HG03159 (cell line): ENCODE results near the gene PRKG1.
"Not testable (repeated sequence)": the region's sequence is repeated elsewhere in the genome, so short reads cannot be mapped to it uniquely, and the experiment has no call there.

Experiments used
- ATAC-seq: cut with Tn5 transposase; IDR thresholded peaks from one replicate; pipeline ENCODE4 v1.9.1; 2021; ENCODE audit warnings: mild to moderate bottlenecking, moderate library complexity; ENCODE audit not compliant: unreplicated experiment

The PRKG1 gene

DNA sequence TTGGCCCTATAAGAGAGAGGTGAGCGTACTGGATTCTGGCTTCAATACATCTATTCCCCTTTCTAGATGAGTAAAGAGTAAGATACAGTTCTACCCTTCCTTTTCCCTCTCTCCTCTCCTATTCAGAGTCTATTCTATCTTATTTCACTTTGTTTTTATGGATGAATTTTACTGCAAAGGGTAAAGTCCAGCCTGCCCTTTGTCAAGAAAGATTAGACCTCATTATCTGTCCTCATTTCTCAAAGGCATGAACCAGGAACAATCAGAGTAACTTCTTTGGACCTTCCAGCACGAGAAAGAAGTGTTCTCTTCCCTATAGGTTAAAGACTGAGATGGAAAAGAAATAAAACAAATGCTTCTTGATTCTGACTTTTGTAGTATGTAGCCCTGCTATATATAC is 239.0 kb downstream of the PRKG1 start:
- no peak for ATAC-seq

DNA sequence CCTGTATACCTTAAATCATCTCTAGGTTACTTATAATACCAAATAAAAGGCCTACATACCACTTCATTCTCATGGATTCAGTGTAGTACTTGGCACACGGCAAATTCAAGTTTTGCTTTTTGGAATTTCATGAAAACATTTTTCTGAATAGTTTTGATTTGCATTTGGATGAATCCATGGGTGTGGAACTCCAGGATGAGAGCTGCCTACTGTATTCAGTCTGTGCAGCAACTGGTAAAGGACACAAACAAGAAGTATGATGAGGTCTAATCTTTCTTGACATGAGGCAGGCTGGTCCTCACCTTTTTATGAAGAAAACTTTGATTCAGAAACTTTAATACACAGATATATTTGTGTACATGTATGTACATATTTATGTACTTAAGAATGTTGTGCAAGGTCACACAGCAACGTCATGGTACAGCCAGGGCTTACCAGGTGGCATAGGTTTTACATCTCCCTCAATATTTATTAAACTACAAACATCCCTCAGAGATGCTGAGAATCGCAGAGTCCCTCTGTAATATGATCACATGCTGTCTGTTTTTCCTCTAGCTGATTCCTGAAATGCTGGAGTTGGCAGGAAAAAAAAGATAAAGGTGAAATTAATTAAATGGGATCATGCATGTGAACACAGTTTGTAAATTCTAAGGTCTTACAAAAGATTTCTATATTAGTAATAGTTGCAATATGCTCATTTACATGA is 239.6 kb downstream of the PRKG1 start:
- ATAC-seq = no peak

DNA sequence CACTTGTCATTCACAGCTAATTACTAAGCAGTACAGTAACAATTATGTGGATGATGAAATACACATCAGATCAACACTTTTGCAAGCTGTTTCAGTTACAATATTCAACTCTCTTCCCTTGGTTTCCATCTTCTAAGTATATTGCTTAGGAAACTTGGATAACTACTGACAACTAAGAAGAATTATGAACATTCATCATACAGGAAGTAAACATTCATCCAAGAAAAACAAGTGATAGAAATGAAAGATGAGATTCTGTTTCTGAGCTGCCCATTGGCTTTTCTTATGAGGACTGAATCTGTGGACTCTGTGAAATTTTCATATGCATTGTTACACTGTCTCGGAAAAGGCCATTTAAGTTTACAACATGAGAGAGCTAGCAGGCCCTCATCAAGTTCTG is 240.2 kb downstream of the PRKG1 start:
- ATAC-seq = no peak

DNA sequence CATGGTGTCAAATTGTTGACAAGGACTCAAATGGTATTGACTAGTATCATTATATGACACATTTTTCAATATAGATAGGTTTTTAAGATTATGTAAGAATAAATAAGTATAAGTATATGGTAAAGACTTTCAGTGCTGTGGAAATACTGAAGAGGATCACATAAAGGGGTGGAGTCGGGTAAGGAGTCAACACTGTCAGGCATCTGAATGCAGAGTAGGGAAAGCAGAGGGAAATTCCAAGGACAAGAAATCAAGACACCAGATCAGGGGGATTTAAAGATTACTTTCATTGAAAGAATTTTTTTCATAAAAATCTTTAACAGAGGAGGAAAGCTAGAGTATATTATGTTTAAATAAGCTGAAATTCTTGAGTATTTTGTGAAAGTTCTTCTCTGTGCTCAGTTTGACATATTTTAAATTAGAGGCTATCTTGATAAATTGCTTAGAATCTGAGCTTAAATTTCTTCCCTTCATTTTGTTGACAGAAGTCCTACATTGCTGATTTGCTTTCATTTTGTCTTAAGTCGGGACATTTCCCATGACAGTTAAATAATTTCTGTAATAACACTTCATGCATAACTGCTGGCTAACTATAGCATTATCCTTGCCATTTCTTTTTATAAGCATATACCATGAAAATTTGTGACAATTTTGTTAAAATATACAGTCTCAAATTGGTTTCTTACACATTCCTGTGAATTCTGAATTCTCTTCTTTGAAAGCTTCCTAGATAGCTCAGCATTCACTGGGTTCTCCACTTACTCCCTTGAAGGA is 244.3 kb downstream of the PRKG1 start:
- no peak for ATAC-seq

DNA sequence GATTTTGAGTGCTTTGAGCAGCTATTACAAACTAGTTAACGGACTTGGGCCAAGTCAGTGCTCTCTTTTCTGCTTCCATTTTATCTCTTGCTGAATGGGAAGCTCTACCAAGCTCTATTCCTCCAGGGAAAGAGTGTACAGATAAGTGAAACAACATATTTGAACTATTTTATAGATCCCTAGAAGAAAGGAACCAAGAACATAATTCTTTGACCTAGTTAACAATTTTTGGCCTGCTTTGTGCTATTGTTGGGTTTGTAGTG is 244.8 kb downstream of the PRKG1 start:
- no peak for ATAC-seq

DNA sequence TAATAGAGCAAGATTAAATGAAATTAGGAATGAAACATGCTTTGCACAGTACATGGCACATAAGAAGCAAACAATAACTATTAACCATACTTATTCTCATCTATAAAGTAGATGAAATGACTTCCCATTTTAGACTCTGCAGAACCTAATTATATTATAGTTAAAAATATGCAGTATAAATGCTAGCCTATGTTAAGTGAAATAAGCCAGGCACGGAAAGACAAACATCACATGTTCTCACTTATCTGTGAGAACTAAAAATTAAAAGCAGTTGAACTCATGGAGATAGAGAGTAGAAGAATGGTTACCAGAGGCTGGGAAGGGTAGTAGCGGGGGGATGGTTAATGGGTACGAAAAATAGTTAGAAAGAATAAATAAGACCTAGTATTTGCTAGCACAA is 247.0 kb downstream of the PRKG1 start:
- ATAC-seq = no peak

DNA sequence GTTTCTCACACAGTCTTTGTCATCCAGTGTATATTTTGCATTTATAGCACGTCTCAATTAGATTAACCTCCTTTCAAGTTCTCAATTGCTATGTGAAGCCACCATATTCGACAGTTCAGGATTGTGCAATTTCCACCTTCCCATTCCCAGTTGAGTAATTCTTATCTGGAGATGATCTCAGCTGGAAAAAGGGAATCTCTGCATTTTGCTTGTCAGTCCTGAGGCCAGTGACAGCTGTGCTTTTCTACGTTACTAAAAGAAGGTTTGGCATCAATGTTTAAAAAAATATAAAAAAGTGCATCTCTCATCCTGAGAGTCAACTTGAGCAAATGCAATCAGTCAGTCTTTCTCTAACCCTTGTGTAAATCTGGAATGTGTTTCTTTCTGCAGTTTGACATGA is 247.7 kb downstream of the PRKG1 start:
- ATAC-seq = no peak

DNA sequence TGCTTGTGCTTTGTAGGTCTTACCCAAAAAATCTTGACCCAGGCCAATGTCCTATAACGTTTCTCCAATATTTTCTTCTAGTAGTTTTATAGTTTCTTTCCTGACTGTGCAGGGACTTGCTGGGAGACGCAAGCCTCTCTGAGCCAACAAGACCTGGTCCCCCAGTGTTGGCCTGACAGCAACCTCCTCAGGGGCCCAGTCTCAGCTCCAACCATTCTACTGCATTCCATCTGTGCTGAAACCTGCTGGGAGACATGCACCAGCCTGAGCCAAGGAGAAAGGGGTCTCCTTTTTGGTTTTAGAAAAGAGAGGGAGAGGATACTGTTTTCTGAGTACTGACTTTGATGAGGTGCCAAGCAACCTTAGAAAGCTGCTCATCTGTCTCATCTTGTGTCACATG is 251.4 kb downstream of the PRKG1 start:
- ATAC-seq = no peak

DNA sequence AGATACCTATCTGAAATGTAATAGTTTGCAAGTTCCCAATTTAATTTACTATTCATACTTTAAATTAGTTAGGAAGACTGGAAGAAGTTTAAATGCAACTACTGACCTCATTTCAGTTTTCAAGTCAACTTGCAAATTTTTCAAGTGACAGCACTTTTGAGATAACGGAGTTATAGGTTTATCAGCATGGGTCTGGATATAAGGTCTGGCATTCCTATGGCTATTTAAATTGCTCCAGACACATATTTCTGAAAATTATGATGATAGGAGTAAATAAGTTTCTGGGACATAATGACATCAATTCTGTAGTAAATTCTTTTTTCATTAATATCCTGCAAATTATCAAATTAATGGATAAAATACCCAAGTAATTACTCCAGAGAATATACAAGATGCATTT is 251.9 kb downstream of the PRKG1 start:
- ATAC-seq = no peak

DNA sequence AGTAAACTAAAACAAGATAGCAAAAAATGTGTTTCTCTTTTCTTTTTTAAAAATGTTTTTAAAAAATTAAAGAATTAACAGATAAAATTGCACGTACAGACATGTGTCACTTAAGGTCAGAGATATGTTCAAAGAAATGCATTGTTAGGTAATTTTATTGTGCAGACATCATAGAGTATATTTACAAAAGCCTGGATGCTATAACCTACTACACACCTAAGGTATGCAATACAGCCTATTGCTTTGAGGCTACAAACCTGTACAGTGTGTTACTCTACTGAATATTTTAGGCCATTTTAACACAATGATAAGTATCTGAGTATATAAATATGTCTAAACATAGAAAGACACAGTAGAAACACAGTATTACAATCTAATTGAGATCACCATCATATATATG is 253.1 kb downstream of the PRKG1 start:
- no peak for ATAC-seq

DNA sequence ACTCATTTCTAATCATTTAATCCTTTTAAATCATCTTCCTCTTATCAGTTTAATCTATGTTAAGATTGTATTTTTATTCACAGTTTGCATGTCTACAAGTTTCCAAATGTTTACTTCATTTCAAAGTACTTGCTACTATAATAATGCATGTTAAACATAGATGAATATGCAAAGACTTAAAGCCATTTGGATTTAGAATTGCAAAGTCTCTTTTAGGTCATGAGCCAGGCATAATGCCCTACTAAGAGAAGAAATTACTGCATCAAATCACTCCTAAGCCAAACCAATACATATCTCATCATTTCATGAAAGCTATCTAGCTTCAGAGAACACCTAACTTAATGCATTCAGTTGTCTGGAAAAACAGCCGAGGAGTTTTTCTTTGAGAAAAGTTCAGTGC is 266.1 kb downstream of the PRKG1 start:
- ATAC-seq = no peak

DNA sequence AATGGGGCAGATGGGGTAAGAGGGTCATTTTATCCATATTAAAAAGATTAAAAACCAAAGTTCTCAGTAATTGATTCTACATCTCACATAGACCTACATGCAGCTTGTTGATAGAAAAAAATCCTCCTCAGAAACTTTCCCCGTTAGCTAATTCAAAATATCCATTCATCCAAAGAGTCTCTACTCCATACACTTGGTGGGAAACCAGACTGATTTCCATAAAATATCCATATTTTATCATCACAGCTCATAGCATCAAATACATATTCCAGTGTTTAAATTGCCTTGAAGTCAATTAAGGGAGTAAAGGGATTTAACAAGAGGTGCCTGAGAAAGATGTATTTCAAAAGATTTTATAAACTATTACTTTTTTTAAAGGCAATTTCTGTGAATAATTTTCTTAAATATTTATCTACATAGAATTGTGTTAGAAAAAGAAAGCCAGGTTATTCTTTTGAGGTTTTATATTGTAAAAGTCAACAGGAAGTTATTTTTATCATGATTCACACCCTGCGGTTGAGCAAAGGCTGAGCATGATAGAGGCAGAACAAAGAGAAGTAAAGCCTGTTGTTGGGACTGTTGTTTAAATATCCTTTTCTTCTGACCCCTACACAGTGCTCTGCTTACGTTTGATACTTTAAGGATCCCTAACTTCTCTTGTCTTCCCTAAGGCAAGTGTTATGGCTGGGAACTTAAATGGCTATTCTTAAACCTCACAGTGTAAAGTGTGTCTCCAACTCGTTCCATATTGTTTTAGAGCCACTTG is 266.7 kb downstream of the PRKG1 start:
- no peak for ATAC-seq

DNA sequence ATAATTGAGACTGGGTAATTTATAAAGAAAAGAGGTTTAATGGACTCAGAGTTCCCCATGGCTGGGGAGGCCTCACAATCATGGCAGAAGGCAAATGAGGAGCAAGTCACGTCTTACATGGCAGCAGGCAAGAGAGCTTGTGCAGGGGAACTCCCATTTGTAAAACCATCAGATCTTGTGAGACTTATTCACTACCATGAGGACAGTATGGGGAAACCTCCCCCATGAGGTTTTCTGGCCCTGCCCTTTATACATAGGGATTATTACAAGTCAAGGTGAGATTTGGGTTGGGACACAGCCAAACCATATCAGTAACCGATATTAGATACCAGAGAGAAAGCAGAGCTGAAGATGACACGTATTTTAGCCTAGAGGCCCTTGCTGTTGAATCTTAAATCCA is 267.5 kb downstream of the PRKG1 start:
- ATAC-seq = not testable (repeated sequence)

DNA sequence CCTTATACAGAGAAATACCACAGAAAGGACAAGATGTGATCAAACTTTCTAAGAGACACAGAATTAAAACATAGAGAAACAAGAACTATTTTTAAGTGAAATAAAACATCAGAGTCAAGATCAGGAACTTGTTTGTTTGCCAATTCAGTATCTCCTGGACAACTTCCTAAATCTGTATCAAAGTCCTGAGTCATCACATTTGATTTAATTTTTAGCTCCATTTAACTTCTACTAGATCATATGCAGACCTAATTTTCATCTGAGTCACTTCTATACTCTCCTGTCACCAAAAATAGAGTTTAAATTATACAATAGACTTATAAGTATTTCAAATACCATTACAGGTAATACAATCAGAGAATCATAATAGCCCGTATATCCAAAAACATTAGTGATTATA is 268.1 kb downstream of the PRKG1 start:
- ATAC-seq = no peak

DNA sequence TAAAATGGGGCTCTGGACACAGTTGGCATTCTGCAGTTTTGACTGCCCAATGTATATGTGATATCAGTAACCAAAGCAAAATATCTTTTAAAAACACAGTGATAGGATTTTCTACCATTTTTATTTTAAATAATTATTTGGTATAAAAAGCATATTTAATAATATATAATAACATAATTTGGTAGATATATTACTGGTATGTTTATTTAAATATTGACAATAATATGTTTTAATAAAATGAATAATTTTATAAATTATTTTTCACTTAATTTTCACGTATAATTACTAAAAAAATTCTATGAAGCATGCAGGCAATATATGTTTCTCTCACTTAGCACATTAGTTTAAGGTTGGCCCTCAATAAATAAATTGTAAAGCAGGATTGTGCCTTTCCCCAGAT is 269.1 kb downstream of the PRKG1 start:
- no peak for ATAC-seq

DNA sequence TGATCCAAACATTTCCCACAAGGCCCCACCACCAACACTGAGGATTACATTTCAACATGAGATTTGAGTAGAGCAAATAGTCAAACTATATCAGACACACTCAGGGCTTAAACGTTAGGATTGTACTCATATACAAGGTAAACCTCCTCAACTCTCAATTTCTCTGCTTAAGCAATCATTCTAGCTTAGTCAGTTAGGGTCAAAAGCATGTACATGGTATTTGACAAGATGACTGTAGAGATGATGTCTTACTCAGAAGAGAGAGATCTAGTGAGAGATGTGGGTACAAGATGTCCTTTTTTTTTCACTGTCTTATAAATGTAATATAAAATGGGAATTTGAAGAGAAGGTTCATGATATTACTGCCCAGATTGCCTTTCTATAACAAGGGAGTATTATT is 270.1 kb downstream of the PRKG1 start:
- ATAC-seq = no peak

DNA sequence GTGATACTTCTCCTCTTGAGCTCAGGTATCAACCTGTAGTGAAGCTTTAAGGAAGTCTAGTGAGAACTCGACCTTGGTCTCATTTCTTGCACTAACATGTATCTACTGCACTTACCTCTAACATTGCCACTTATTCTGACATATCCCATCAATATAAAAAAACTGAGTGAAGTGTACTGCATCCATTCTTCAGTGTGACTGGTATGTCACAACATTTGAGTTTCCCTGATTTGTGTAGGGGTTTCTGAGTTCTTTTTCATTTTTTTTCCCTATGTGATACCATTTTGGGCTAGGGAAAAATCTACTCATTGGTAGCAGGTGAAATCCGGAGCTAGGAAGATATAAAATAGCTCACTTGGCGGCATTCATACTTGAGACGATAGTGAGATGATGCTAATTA is 274.3 kb downstream of the PRKG1 start:
- no peak for ATAC-seq

DNA sequence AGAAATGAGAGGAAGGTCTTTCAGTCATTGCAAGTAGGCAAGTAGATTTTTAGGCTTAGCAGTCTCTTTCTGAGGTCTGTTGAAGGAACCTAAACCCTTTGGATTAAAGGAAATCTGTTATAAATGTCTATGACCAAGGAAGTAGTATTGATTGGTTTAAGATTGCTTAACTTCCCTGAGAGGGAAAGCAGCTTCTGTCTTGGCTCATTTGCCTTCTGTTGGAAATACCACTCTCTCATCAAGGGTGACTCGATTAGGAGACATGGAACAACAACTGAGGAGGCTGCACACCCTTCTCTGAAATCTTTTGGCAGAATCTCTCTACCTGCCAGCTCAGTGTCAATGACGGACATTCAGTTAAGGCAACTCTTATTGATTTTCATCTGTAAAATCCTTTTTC is 282.9 kb downstream of the PRKG1 start:
- no peak for ATAC-seq

DNA sequence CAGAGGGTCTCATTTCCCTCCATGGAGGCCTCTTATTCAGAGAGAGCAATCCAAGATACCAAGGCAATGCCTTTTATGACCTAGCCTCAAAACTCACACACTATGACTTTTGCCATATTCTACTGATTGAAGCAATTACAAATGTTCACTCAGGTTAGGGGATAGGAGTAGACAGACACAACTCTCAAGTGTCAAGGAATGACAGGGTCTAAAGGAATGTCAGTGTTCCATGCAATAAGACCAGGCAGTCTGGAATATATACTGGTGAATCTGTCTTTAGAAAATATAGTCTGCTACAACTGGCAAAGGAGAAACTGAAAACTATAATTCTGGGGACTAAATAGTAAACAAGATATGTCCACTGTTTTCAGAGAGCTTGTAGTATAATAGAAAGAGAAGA is 283.9 kb downstream of the PRKG1 start:
- no peak for ATAC-seq

DNA sequence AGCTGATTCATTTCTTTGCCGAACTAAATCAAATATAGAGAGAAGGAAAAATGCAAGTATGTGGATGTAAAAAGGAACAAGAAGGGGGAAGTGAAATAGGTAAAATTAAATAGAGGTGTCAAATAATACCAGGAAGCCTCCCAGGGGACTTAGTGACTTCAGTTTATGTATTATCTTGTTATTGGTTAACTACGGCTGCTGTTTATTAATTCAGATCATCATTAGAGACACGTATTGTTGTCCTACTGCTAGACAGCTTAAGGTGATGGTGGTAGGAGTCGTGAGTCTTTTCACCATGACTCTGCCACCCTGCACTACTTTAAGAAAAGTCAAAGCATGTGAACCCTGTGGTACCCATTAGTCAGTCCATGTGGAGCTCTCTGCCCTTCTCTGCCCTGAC is 289.1 kb downstream of the PRKG1 start:
- ATAC-seq = no peak

DNA sequence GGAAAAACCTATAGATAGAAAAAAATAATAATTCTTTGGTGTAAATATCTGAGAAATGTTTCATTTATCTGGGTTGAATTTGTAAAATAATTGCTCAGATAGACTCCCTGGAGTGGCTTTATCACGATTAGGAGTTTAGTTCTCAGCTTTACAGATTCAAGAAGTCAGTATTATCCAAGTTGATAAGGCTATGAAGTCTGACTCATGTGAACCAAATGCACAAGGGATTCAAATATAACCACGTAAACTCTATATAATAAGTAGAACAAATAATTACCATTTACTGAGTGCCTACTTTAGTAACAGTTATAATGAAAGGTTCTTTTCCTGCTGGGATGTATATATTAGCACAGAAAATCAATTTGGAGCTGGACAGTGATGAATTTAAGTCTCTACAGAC is 290.4 kb downstream of the PRKG1 start:
- no peak for ATAC-seq

DNA sequence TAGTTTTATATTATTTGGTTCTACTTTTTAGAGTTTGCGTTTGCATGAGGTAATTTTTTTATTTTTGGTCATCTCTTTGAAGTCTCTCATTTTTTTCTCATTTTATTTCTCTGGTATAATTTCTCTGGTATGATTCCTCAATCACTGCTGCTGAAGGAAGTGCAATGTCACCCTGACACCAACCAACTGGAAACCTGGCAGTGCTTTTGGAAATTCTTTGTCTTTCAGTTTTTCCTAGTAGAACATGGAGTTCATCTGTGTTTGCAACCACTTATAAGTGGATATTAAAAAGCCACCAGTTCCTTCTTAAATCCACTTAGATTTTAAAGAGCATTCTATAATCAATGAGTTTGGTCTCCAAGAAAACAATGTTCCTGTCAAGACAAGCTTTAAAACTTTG is 291.8 kb downstream of the PRKG1 start:
- ATAC-seq = no peak
